Keratinocyte (primary cell): ENCODE results near the gene PAH. TPM values are rescaled to one million over a fixed set of nuclear protein-coding genes. Genes with fewer than 3 reads are reported as not detected.

Experiments used
- DNase-seq: peaks from one replicate; pipeline ENCODE4 v3.0.0-alpha.2; 2011; ENCODE audit warnings: low read depth, missing footprints, low spot score
- FAIRE-seq: peaks from 2 replicates; lab custom pipeline; 2011; peaks lifted over from hg19 to GRCh38; lab: Jason Lieb, UNC
- H2AFZ ChIP-seq: 2 replicates; pipeline ENCODE4 v1.6.0; 2012; ENCODE audit warnings: low read length, control low read depth, inconsistent platforms; ENCODE audit not compliant: control insufficient read depth
- H3K27ac ChIP-seq: 2 replicates; pipeline ENCODE4 v1.5.1; 2011; ENCODE audit warnings: low read length; ENCODE audit not compliant: control insufficient read depth, insufficient read depth
- H3K27me3 ChIP-seq: 3 replicates; pipeline ENCODE4 v1.6.0; 2011; ENCODE audit warnings: low read length; ENCODE audit not compliant: control insufficient read depth, insufficient read depth; ENCODE audit errors: extremely low read depth
- H3K36me3 ChIP-seq, 2 experiments: 2 replicates in 1 of 2; 3 replicates in 1 of 2; pipeline ENCODE4 v1.5.1; 2011; ENCODE audit warnings: low read length in 2 of 2, mild to moderate bottlenecking in 1 of 2; ENCODE audit not compliant: control insufficient read depth in 2 of 2, insufficient read depth in 2 of 2; ENCODE audit errors: extremely low read depth in 1 of 2
- H3K4me1 ChIP-seq: 3 replicates; pipeline ENCODE4 v1.5.1; 2011; ENCODE audit warnings: low read length; ENCODE audit not compliant: control insufficient read depth, insufficient read depth; ENCODE audit errors: extremely low read depth
- H3K4me2 ChIP-seq: 3 replicates; pipeline ENCODE4 v1.6.0; 2011; ENCODE audit warnings: low read depth, low read length; ENCODE audit not compliant: control insufficient read depth, insufficient read depth; ENCODE audit errors: extremely low read depth
- H3K4me3 ChIP-seq, 3 experiments: fragments of 200-600 bp in 1 of 3; sonication (generic) in 1 of 3; 2 replicates in 2 of 3; 3 replicates in 1 of 3; pipeline ENCODE4 v1.5.1; 2011 to 2016; ENCODE audit warnings: low read length in 3 of 3, mild to moderate bottlenecking in 3 of 3, control low read depth in 2 of 3, inconsistent platforms in 1 of 3, low read depth in 1 of 3, mixed read lengths in 1 of 3, mixed run types in 1 of 3, moderate library complexity in 1 of 3; ENCODE audit not compliant: control insufficient read depth in 2 of 3, insufficient read depth in 2 of 3; ENCODE audit errors: extremely low read depth in 1 of 3
- H3K79me2 ChIP-seq: 2 replicates; pipeline ENCODE4 v1.6.0; 2012; ENCODE audit warnings: low read length; ENCODE audit not compliant: control insufficient read depth, insufficient read depth
- H3K9ac ChIP-seq: 3 replicates; pipeline ENCODE4 v1.6.0; 2011; ENCODE audit warnings: low read length; ENCODE audit not compliant: control insufficient read depth, insufficient read depth; ENCODE audit errors: extremely low read depth
- H3K9me1 ChIP-seq: 3 replicates; pipeline ENCODE4 v1.6.0; 2011; ENCODE audit warnings: low read length; ENCODE audit not compliant: control insufficient read depth, insufficient read depth; ENCODE audit errors: extremely low read depth
- H3K9me3 ChIP-seq: 2 replicates; pipeline ENCODE4 v1.5.1; 2012; ENCODE audit warnings: low read depth, low read length; ENCODE audit not compliant: control insufficient read depth
- H4K20me1 ChIP-seq: 3 replicates; pipeline ENCODE4 v1.6.0; 2011; ENCODE audit warnings: low read length; ENCODE audit not compliant: control insufficient read depth, insufficient read depth; ENCODE audit errors: extremely low read depth
- CTCF ChIP-seq, 3 experiments: IDR thresholded peaks in 1 of 3; conservative IDR thresholded peaks in 1 of 3; optimal IDR thresholded peaks in 1 of 3; 2 replicates in 2 of 3; 3 replicates in 1 of 3; pipeline versions ENCODE3 to v1.5.1; 2011; ENCODE audit warnings: low read length in 3 of 3, mild to moderate bottlenecking in 3 of 3, moderate library complexity in 2 of 3, control low read depth in 1 of 3, inconsistent platforms in 1 of 3; ENCODE audit not compliant: insufficient read depth in 2 of 3; ENCODE audit errors: extremely low read depth in 1 of 3
- EZH2 ChIP-seq: IDR thresholded peaks from one replicate; pipeline ENCODE4 v1.6.1; 2012; ENCODE audit warnings: inconsistent platforms, mild to moderate bottlenecking, low read length, moderate library complexity
- dilution Hi-C: fragments of 300-500 bp; cut with MboI; formaldehyde crosslinking; loops from one replicate; pipeline ENCODE4 v1.7.0; 2020; ENCODE audit warnings: low sequenced_read_pairs; ENCODE audit not compliant: extremely low pct_ligation_motif_present
- polyA plus RNA-seq, 5 experiments: library from polyadenylated mRNA; depleted of rRNA in 3 of 5; stranded (reverse) in 3 of 5; stranded (forward) in 1 of 5; unstranded in 1 of 5; fragments of >200 nt; gene quantifications; 1 replicate in 1 of 5; 2 replicates in 3 of 5; 3 replicates in 1 of 5; pipeline versions ENCODE4 v1.2.1 to v1.2.3, GENCODE V29; 2011 to 2012; ENCODE audit warnings: missing spikeins in 2 of 5, low read depth in 1 of 5, low replicate concordance in 1 of 5

The PAH gene
- polyA plus RNA-seq, 1 donor (not counting 4 experiments of a cell fraction or from before 2014, with no cell fraction given) = not detected

GRCh38 chr12:102876883-102877282, 40.2 kb downstream of the PAH start:
- no peaks in the 10 kb centered on the region for H3K36me3 ChIP-seq
- no peak overlapping the region for H3K9ac ChIP-seq
- no peaks in the 10 kb centered on the region for H3K9me1 ChIP-seq
- H3K27ac ChIP-seq = no peak overlapping the region
- no peaks in the 10 kb centered on the region for H3K9me3 ChIP-seq
- dilution Hi-C loops = no loop called here
- H3K4me2 ChIP-seq = no peak overlapping the region
- DNase-seq (no peak), FAIRE-seq (no peak)
- H3K27me3 ChIP-seq = no peaks in the 10 kb centered on the region
- no peaks in the 10 kb centered on the region for H4K20me1 ChIP-seq
- TF ChIP-seq CTCF (optimal IDR thresholded peaks at IDR 0.05 in 1 of 3, IDR thresholded peaks at IDR 0.05 in 1 of 3, conservative IDR thresholded peaks at IDR 0.05 in 1 of 3; ENCODE audit: extremely low read depth in 1 of 3, insufficient read depth in 2 of 3, low read length in 3 of 3) = peak in 1 of 3 experiments; percentile 5
- no peak for TF ChIP-seq EZH2
- H3K4me3 ChIP-seq = no peak overlapping the region
- no peaks in the 10 kb centered on the region for H3K4me1 ChIP-seq
- H3K79me2 ChIP-seq = no peaks in the 10 kb centered on the region
- no peak overlapping the region for H2AFZ ChIP-seq

- no peaks in the 10 kb centered on the region for H3K9me1 ChIP-seq
- no peaks in the 10 kb centered on the region for H3K36me3 ChIP-seq
- DNase-seq = no peak
- H3K9ac ChIP-seq = no peak overlapping the region
- no peaks in the 10 kb centered on the region for H3K27me3 ChIP-seq
- H3K79me2 ChIP-seq = no peaks in the 10 kb centered on the region
- no peaks in the 10 kb centered on the region for H4K20me1 ChIP-seq
- no peak overlapping the region for H3K27ac ChIP-seq
- H3K4me2 ChIP-seq = no peak overlapping the region
- no peak overlapping the region for H2AFZ ChIP-seq
- dilution Hi-C loops = no loop called here
- H3K9me3 ChIP-seq = no peaks in the 10 kb centered on the region
- no peak for TF ChIP-seq EZH2
- no peak for TF ChIP-seq CTCF (optimal IDR thresholded peaks at IDR 0.05 in 1 of 3, IDR thresholded peaks at IDR 0.05 in 1 of 3, conservative IDR thresholded peaks at IDR 0.05 in 1 of 3; ENCODE audit: extremely low read depth in 1 of 3, insufficient read depth in 2 of 3, low read length in 3 of 3)
- H3K4me1 ChIP-seq = no peaks in the 10 kb centered on the region
- no peak for FAIRE-seq
- no peak overlapping the region for H3K4me3 ChIP-seq
Measured at GRCh38 chr12:102874819-102875218, 42.2 kb downstream of the PAH start.
